Measurements from ENCODE around the gene ALKBH5.

GRCh38 chr17:18253947-18254821 lies 70.6 kb downstream of the ALKBH5 start:
- TF ChIP-seq CTCF (IDR thresholded peaks at IDR 0.05; ENCODE audit: insufficient read depth, low read depth, low read length) = no peak
- TF ChIP-seq EZH2 (IDR thresholded peaks at IDR 0.05; ENCODE audit: insufficient read depth, low read length) = no peak
